ENCODE data around the gene DUS2.

DNA sequence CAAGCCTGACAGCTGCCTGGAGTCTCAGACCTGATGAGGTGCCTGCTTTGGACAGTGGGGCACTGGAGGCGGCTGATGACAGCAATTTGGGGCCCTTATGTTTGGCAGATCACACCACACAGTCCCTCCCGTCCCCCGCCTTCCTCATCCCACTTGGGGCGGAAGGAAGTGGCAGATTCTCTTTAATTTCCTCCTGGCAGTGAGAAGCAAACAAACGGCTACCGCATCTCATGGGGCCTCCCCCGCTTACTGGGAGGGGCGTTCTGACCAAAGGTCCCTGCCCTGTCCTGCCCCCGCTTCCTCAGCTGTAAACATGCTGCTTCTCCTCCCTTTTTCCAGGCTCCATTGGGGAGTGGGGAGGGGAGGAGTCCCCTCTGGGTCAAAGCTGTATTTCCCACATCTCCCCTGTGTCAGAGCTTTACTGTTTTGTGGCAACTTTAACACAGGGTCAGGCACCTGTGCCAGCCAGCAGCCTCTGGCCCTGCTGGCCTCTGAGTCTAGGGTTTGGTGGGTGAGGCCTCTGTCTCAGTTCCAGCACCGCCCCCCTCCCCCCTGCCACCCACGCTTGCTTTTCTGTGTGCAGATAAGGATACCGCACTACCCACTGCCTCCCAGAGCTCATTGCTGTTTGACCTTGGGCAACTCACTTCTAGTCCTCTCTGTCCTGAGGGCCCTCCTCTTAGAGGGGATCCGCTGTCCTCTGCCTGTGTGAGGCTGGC lies 56.7 kb downstream of the DUS2 start:
- TF ChIP-seq CTCF (IDR thresholded peaks at IDR 0.05): no peak
- TF ChIP-seq POLR2A (IDR thresholded peaks at IDR 0.05): no peak
